OCI-LY3 (cell line): ENCODE measurements around the gene KLHL2.

ENCODE experiments used
- CTCF ChIP-seq: fragments of 200-600, 300-600 bp; sonication (generic); IDR thresholded peaks from 2 replicates; pipeline ENCODE4 v1.5.1; 2014; ENCODE audit warnings: antibody characterized with exemption, low read length, low read depth
- EZH2phosphoT487 ChIP-seq: fragments of 200-600 bp; shearing (Covaris generic); IDR thresholded peaks from 2 replicates; pipeline ENCODE4 v1.6.1; 2018; ENCODE audit warnings: antibody characterized with exemption, mixed run types, low read depth

GRCh38 chr4:165191814-165192499 is 15.4 kb upstream of the KLHL2 start:
- TF ChIP-seq CTCF (no peak), EZH2phosphoT487 (no peak)
